Natural killer cell (primary cell): ENCODE results near the gene PLEKHH2. TPM values are rescaled to one million over a fixed set of nuclear protein-coding genes. Genes with fewer than 3 reads are reported as not detected.

Source experiments
- ATAC-seq, 3 donors: fragments of 150-1000 bp in 2 of 3; fragments of 200-7000 bp in 1 of 3; cut with Tn5 transposase; 1 replicate in 1 of 3; 2 replicates in 2 of 3; pipeline ENCODE4 v1.10.0; 2021; ENCODE audit warnings: mild to moderate bottlenecking in 2 of 3, moderate library complexity in 2 of 3
- DNase-seq, 2 donors: peaks; one replicate each; pipeline versions ENCODE4 v3.0.0 to v3.0.0-alpha.2; 2013 to 2021; ENCODE audit warnings: mixed read lengths in 1 of 2
- H3K27ac ChIP-seq: one replicate; pipeline ENCODE4 v1.5.1; 2013; ENCODE audit warnings: mild to moderate bottlenecking, low read length
- H3K27me3 ChIP-seq: one replicate; pipeline ENCODE4 v1.6.1; 2013; ENCODE audit warnings: low read length; ENCODE audit not compliant: control insufficient read depth, insufficient read depth
- H3K36me3 ChIP-seq: one replicate; pipeline ENCODE4 v1.6.1; 2013; ENCODE audit warnings: low read length; ENCODE audit not compliant: control insufficient read depth, insufficient read depth
- H3K4me1 ChIP-seq: one replicate; pipeline ENCODE4 v1.6.1; 2013; ENCODE audit warnings: low read length; ENCODE audit not compliant: control insufficient read depth, insufficient read depth
- H3K4me3 ChIP-seq: one replicate; pipeline ENCODE4 v1.5.1; 2013; ENCODE audit warnings: low read length
- H3K9me3 ChIP-seq: one replicate; pipeline ENCODE4 v1.6.1; 2013; ENCODE audit warnings: low read length; ENCODE audit not compliant: control insufficient read depth, insufficient read depth
- H3K27ac Mint-ChIP-seq, 2 donors: one replicate each; pipeline ENCODE4 v1.8.0; 2022; ENCODE audit warnings: mild to moderate bottlenecking in 2 of 2, mixed read lengths in 2 of 2, moderate library complexity in 1 of 2
- H3K27me3 Mint-ChIP-seq, 2 donors: one replicate each; pipeline ENCODE4 v1.8.0; 2022; ENCODE audit warnings: low read depth in 2 of 2, mixed read lengths in 2 of 2
- H3K36me3 Mint-ChIP-seq: one replicate; pipeline ENCODE4 v1.8.0; 2022; ENCODE audit warnings: mixed read lengths
- H3K4me1 Mint-ChIP-seq, 2 donors: one replicate each; pipeline ENCODE4 v1.8.0; 2022; ENCODE audit warnings: mixed read lengths in 2 of 2
- H3K4me3 Mint-ChIP-seq: one replicate; pipeline ENCODE4 v1.8.0; 2022; ENCODE audit warnings: mild to moderate bottlenecking, moderate library complexity, mixed read lengths
- H3K9me3 Mint-ChIP-seq, 2 donors: one replicate each; pipeline ENCODE4 v1.8.0; 2022; ENCODE audit warnings: mixed read lengths in 2 of 2
- WGBS: methylation state at CpG from one replicate; pipeline ENCODE4 v1.1.7; 2013; ENCODE audit warnings: missing lambda C conversion rate; ENCODE audit not compliant: insufficient coverage; 5-methylcytosine and 5-hydroxymethylcytosine counted together
- intact Hi-C: fragments of 100-400 bp; cut with micrococcal nuclease; formaldehyde crosslinking; loops from one replicate; pipeline ENCODE4 v1.14.2; 2022
- total RNA-seq, 4 donors: library from RNA; stranded (reverse); fragments of 120-200 nt in 1 of 4; gene quantifications; one replicate each; pipeline versions ENCODE4 v1.2.3 to v1.2.4, GENCODE V29; 2013 to 2022
- TF ChIP-seq, protein P1 (sequence below): fragments of 200-600 bp; IDR thresholded peaks from one replicate; pipeline ENCODE4 v1.8.0; 2022; ENCODE audit warnings: antibody characterized with exemption

PLEKHH2 gene
- total RNA-seq, 3 donors from 2014 or later (not counting 1 experiment from before 2014, with no cell fraction given): 0.07 to 0.28 (median 0.19) TPM

DNA sequence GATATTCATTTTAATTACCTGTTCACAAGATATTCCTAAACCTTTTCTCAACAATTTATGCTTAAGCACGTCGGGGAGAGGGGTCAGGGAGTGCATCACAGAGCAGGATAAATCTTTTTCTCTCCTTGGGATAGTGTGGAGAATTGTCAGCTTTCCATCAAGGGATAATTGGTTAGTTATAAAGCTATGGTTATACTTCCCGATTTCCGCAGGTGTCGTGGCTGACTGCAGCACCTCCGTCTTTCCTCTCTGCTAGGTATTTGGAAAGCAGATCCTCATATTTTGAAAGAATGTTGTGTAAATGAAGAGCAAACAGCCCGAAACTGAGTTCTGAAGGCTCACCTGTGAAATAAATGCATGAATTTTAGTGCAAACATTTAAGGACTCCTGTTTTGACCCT is 137.6 kb downstream of the PLEKHH2 start:
- Mint-ChIP-seq H3K36me3 (no peaks in the 10 kb centered on the region), H3K9me3 (no peaks in the 10 kb centered on the region), H3K4me1 (peaks cover 12 to 14% of the 10 kb centered on the region in 2 donors), H3K4me3 (peak overlapping the region; percentile 95), H3K27me3 (peaks cover 2 to 22% of the 10 kb centered on the region in 2 donors), H3K27ac (peak overlapping the region in 1 of 2 donors; percentile 91)
- intact Hi-C loops: no loop called here
- H3K27me3 ChIP-seq: no peaks in the 10 kb centered on the region
- TF ChIP-seq, protein P1, sequence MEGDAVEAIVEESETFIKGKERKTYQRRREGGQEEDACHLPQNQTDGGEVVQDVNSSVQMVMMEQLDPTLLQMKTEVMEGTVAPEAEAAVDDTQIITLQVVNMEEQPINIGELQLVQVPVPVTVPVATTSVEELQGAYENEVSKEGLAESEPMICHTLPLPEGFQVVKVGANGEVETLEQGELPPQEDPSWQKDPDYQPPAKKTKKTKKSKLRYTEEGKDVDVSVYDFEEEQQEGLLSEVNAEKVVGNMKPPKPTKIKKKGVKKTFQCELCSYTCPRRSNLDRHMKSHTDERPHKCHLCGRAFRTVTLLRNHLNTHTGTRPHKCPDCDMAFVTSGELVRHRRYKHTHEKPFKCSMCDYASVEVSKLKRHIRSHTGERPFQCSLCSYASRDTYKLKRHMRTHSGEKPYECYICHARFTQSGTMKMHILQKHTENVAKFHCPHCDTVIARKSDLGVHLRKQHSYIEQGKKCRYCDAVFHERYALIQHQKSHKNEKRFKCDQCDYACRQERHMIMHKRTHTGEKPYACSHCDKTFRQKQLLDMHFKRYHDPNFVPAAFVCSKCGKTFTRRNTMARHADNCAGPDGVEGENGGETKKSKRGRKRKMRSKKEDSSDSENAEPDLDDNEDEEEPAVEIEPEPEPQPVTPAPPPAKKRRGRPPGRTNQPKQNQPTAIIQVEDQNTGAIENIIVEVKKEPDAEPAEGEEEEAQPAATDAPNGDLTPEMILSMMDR: no peak
- peaks cover 10% of the 10 kb centered on the region for H3K4me1 ChIP-seq
- no peak for ATAC-seq
- H3K36me3 ChIP-seq: no peaks in the 10 kb centered on the region
- DNase-seq: no peak
- H3K4me3 ChIP-seq: peak overlapping the region; percentile 82
- H3K9me3 ChIP-seq: no peaks in the 10 kb centered on the region
- 41% methylated on average over 7 of the region's 7 CpGs for WGBS
- no peak overlapping the region for H3K27ac ChIP-seq

DNA sequence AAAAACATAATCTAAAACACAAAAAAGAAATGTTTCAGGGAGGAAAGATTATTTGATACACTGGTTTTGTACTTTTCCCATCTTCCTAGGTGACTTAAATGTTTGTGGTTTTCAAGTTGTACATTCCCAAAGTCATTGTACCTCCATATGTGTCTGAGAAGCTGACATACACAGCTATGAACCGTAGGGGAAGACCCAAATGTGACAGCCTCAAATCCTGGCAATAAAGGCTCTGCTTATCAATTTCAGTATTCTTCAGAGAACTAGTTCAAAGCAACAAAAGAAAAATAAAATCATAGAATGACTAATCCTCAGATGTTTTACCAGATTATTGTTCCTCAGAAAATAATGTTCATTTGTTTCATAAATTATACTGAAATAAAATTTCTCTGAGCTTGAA is 139.3 kb downstream of the PLEKHH2 start:
- H3K36me3 Mint-ChIP-seq: no peaks in the 10 kb centered on the region
- peaks cover 2 to 15% of the 10 kb centered on the region in 2 donors for H3K27me3 Mint-ChIP-seq
- Histone ChIP-seq H3K4me3 (no peak overlapping the region), H3K27ac (no peak overlapping the region), H3K27me3 (no peaks in the 10 kb centered on the region), H3K36me3 (no peaks in the 10 kb centered on the region), H3K9me3 (no peaks in the 10 kb centered on the region), H3K4me1 (peaks cover 10% of the 10 kb centered on the region)
- WGBS: 71% methylated on average over 1 of the region's 1 CpG
- intact Hi-C loops: no loop called here
- DNase-seq: no peak
- no peaks in the 10 kb centered on the region for H3K9me3 Mint-ChIP-seq
- H3K4me3 Mint-ChIP-seq: no peak overlapping the region
- TF ChIP-seq, protein P1: no peak
- peaks cover 12 to 14% of the 10 kb centered on the region in 2 donors for H3K4me1 Mint-ChIP-seq
- no peak for ATAC-seq
- no peak overlapping the region for H3K27ac Mint-ChIP-seq

DNA sequence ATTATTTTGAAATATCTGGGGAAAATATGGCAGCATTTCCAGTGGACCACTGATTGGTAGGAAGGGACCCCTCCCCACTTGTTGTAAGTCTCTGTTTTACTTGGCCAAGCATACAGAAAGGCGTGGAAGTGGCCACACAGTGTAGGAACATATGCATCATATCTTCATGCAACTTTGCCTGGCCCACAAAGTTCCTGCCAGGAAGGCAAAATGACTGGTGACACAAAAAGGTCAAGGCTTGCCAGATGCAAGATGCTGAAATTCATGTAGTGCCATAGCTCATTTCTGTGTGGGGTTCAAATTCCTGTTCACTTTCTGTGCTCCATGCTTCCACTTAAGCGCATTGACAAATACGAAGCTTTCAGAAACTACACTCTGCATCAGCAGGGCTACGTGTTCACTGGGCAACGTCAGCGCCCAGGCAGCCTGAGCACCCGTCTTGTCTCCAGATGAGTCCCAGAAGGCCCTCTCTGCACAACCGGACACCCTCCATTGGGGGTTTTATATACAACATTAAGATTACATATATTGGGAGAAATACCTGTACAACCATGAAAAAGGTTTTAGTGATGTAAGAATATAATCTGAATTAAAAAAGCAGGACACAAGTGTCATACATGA is 140.4 kb downstream of the PLEKHH2 start:
- peaks cover 0 to 9% of the 10 kb centered on the region in 2 donors for H3K27me3 Mint-ChIP-seq
- TF ChIP-seq, protein P1: no peak
- Histone ChIP-seq H3K4me3 (no peak overlapping the region), H3K27ac (no peak overlapping the region), H3K9me3 (no peaks in the 10 kb centered on the region), H3K27me3 (no peaks in the 10 kb centered on the region), H3K36me3 (no peaks in the 10 kb centered on the region), H3K4me1 (peaks cover 10% of the 10 kb centered on the region)
- H3K36me3 Mint-ChIP-seq: no peaks in the 10 kb centered on the region
- H3K4me3 Mint-ChIP-seq: no peak overlapping the region
- no peak for ATAC-seq
- 93% methylated on average over 7 of the region's 8 CpGs for WGBS
- H3K9me3 Mint-ChIP-seq: no peaks in the 10 kb centered on the region
- H3K27ac Mint-ChIP-seq: no peak overlapping the region
- intact Hi-C loops: no loop called here
- H3K4me1 Mint-ChIP-seq: peaks cover 12 to 14% of the 10 kb centered on the region in 2 donors
- no peak for DNase-seq

DNA sequence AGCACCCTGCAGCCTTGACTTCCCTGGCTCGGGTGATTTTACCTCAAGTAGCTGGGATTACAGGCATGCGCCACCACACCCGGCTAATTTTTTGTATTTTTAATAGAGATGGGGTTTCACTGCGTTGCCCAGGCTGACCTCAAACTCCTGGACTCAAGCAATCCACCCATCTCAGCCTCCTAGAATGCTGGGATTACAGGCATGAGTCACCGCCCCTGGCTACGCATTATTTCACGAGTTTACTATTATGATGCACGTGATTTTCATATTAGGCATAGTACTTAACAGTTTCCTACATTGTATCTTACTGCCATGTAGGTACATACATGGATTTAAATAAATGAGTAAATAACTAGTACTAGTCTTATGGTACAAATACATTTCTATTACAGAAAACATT is 141.2 kb downstream of the PLEKHH2 start:
- Mint-ChIP-seq H3K27ac (no peak overlapping the region), H3K9me3 (no peaks in the 10 kb centered on the region), H3K4me1 (peaks cover 12 to 13% of the 10 kb centered on the region in 2 donors), H3K27me3 (peaks cover 0 to 4% of the 10 kb centered on the region in 2 donors), H3K36me3 (no peaks in the 10 kb centered on the region), H3K4me3 (no peak overlapping the region)
- WGBS: 92% methylated on average over 7 of the region's 8 CpGs
- Histone ChIP-seq H3K27me3 (no peaks in the 10 kb centered on the region), H3K27ac (no peak overlapping the region), H3K4me3 (no peak overlapping the region), H3K9me3 (no peaks in the 10 kb centered on the region), H3K36me3 (no peaks in the 10 kb centered on the region), H3K4me1 (peaks cover 10% of the 10 kb centered on the region)
- DNase-seq (no peak), ATAC-seq (no peak)
- TF ChIP-seq, protein P1: no peak
- intact Hi-C loops: no loop called here
